Glomerular endothelial cell (primary cell): ENCODE results near the gene NSUN7. TPM values are rescaled to one million over a fixed set of nuclear protein-coding genes. Genes with fewer than 3 reads are reported as not detected.
"Not testable (repeated sequence)": the region's sequence is repeated elsewhere in the genome, so short reads cannot be mapped to it uniquely, and the experiment has no call there.

Experiments
- DNase-seq: peaks from one replicate; pipeline ENCODE4 v3.0.0-alpha.2; 2011; ENCODE audit warnings: low read depth, low spot score; ENCODE audit errors: extremely low read depth
- total RNA-seq: library from RNA; depleted of rRNA; stranded (reverse); fragments of >200 nt; gene quantifications from 2 replicates; pipeline ENCODE4 v1.2.3, GENCODE V29; 2015

NSUN7 gene
- total RNA-seq, 1 donor from 2014 or later: 0.88 TPM

DNA sequence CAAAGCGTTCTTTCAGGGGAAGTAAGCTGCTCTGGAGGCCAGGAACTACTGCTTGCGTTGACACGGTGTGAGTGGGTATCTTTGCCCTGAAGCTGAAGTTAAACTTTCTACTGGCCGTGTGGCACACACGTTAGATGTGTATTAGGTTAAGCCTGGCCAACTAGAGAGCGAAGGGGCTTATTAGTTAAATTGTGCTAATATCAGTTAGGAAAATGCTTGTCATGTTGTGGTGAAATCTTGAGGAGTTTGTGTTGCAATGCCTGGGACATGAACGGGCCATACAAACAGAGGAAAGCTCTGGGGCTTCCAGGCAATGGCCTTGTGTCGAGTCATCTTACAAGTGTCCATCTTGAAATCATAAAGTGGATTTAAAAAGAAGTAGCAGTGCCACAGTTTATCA is 62.6 kb downstream of the NSUN7 start:
- DNase-seq: peak; percentile 9

DNA sequence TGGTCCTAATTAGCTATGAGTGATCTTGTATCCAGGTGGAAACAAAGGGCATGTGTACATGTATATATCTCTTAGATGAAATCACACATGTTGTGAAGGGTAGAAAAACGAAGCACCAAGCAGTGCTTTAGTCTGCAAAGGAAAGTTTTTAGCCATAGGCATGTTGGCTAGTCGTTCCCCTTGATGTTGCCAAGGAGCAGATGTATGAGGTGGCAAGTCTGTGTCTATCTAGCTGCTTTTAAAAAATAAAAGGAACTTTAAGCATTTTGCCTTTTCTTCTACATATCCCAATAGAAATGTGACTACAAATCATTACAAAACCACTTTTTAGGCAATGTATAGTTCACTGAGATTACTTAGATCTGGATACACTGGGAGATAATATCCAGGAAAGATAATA is 63.1 kb downstream of the NSUN7 start:
- peak; percentile 3 for DNase-seq

DNA sequence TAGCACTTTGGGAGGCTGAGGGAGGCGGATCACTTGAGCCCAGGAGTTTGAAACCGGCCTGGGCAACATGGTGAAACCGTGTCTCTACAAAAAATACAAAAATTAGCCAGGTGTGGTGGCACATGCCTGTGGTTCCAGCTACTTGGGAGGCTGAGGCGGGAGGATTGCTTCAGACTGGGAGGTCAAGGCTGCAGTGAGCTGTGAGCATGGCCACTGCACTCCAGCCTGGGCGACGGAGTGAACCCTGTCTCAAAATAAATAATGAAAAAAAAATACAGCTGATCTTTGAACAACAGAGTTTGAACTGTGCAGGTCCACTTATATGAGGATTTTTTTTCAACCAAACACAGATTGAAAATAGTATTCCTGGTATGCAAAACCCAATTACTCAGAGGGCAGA is 67.4 kb downstream of the NSUN7 start:
- DNase-seq: not testable (repeated sequence)

DNA sequence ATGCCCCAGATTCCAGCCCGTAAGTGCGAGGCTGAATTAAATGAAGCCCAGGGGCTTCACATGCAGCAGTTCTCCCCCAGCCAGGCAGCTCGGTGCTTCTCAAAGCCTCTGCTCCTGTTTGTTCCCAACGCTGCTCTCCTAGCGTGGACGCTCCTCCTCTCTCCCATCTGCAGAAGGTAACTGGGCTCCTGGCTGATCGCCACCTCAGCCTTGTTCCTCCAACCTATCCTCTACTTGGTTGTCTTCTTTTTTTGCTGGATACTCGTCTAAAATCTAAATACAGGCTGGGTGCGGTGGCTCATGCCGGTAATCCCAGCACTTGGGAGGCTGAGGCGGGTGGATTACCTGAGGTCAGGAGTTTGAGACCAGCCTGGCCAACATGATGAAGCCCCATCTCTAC is 70.3 kb downstream of the NSUN7 start:
- no peak for DNase-seq

DNA sequence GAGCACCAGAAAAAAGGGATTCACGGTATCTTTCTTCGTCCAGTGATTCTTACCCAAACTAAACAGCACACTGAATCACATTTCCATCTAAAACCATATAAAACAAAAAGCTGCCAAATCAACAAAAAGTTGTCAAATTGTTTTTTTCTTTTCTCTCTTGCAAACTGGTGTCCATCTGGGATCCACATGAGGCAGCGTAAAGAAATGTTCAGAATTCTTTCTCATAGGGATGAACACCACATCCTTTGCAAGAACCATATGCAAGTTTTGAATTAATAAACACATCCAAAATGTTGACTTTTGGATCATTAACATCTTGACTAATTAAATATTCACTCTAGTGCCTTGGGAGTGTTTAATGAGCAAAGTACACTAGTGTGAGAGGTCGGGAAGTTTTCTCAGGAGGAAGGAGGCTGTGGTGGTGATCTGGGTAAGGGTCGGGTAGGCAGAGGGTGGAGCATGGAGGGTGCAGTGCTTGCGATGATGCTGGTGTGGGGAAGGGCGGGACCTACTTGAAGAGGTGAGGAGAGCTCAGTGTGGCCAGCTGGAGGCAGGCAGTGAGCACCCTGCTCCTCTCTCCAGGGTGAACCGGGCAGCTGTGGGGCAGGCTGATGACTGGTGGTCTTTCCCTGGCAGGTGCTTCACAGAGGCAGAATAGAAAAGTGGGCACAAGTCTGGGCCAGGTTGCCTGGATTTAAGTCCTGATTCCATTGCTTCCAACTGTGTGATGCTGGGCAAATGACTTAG is 72.8 kb downstream of the NSUN7 start:
- DNase-seq: no peak

GRCh38 chr4:40825014-40825838 is 75.5 kb downstream of the NSUN7 start:
- DNase-seq: no peak

DNA sequence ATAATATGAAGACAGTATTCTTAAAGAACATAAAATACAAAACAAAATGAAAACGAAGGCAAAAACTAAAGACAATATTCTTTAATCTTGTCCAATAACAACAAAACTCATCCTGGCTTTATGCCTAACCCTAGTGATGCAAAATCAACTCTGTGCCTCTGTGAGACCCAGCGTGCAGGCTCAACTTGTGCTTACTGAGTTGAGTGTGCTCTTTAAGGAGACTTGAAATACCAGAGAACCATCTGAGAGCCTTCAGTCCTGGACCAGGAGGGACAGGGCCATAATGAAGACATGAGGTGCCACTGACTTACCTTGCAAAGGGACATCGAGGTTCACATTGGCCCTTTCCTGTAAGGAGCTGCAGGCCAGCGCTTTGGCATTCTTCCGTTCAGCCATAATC is 77.1 kb downstream of the NSUN7 start:
- DNase-seq: no peak

- no peak for DNase-seq
These were observed 78.0 kb downstream of the NSUN7 start for GRCh38 chr4:40827758-40828157.

GRCh38 chr4:40828661-40829060 is 78.9 kb downstream of the NSUN7 start:
- no peak for DNase-seq

- no peak for DNase-seq
These were observed 79.8 kb downstream of the NSUN7 start for GRCh38 chr4:40829586-40829985.

DNA sequence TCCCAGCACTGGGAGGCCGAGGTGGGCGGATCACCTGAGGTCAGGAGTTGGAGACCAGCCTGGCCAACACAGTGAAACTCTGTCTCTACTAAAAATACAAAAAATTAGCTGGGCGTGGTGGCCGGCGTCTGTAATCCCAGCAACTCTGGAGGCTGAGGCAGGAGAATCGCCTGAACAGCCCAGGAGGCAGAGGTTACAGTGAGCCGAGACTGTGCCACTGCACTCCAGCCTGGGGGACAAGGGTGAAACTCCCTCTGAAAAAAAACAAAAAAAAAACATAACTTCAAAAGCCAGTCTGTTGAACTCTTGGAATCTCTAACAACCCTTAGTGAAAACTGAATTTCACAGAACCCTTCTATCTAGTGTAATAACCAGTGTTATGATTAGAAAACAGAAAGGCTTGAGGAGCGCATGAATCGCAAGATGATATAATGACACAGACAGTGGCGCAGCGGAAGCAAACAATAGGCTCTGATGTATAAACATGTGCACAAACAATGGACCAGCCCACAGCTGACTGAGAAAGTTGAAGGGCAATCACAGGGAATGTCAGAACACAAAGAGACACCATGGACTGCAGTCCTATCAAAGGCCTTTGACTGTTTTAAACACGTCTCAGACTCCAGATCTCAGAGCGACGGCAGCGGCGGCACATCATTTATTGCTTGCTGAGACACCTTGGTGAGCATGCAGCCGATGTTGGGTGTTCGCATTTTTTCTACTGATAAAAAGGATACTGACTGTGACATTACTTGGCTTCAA is 81.6 kb downstream of the NSUN7 start:
- no peak for DNase-seq

- DNase-seq: no peak
These were observed 82.4 kb downstream of the NSUN7 start for GRCh38 chr4:40832175-40832574.

DNA sequence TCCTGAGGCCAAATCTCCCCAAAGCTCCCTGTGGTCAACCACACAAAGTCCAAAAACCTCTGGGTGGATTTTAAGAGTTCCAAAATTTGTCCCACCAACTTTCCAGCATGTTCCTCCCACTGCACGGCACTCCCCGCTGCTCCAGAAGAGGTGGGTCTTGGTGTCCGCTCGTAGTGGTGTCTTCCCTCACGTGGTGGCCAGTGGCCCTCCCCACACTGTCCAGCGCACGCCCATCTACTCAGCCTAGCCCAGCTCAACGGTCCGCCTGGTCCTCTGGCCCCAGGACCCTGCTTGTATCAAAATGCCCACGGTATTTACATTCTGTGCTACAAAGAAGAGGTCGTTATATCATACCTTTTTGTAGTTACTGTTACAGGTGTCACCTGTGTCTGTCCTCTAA is 83.5 kb downstream of the NSUN7 start:
- no peak for DNase-seq

- no peak for DNase-seq
These were observed 87.5 kb downstream of the NSUN7 start for GRCh38 chr4:40837094-40837870.

- no peak for DNase-seq
These were observed 89.0 kb downstream of the NSUN7 start for GRCh38 chr4:40838742-40839141.

GRCh38 chr4:40840255-40840984 is 90.7 kb downstream of the NSUN7 start:
- no peak for DNase-seq

DNA sequence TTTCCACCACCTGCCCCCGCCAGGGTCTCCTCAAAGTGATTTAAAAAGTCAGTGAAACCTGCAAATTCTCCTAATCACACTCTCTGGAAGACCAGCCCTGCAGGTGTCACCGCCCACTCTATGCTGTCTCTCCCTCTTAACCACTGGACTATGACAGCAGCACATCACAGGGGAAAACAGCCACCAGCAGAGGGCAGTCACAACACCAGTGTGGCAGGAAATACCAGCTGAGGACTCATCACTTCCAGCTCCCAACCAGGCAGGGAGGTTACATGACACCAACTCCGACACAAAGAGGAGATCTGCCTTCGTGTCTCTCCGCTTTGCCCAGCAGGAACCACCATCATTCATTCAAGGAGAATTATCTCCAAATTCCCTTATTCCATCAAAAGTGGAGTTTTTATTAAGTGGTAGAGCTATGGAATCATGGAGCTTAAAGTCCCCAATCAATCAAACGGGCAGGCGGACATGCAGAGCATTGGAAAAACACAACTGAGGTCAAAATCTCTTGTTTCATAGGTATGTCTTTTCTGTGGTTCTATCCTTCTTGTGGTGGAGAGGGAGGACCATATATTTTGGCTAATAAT is 91.3 kb downstream of the NSUN7 start:
- DNase-seq: peak; percentile 76

DNA sequence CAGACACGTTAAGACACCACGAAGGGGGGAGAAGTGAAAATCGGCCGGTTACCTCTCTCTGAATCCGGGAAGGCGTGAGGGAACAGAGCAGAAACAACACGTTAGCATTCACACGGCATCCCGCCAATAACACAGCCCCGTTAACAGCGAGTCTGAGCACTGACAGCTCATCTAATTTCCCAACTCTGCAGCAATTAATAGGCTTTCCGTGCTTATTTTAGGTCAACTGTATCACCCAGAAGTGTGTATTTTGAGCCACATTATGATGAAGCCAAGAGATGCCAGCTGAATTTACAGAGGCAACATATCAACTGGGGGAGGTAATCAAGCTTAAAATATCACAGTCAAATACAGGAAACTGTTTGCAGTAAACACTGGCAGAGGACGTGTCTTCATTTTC is 92.6 kb downstream of the NSUN7 start:
- no peak for DNase-seq

DNA sequence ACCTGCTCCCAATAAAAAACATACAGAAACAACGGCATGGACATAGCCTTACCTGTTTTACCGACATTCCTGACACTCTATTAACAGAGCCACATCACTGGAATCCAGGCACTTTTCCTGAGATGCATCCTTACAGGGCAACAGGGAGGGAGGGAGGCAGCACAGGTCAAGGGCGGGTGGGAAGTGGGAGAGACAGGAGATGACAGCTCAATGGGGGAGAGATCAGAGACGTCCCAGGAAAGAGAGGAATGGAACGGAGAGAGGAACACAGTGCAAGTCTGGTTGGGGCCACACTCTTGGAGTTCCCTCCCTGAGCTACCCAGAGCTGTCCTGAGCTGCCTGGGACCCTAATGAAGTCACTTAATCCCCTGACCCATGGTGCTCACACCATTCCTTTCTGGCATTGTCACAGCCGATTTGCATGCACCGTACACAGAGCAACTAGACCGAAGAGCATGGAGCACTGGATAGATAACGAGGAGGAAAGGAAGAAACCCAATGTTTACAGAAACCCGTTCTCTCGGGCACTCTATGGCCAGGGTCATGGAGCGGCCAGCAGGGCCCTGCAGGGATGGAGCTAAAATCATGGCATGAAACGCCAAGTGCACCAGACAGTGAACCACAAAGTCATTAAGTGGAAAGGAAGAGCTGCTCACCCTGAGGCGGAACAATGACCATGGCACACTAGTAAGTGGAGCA is 93.1 kb downstream of the NSUN7 start:
- DNase-seq: no peak
